Activated CD8-positive, alpha-beta memory T cell treated with anti-CD3 and anti-CD28 coated beads, Interleukin-2, amount 50 U/mL, for 1 hour (primary cell): Measurements from ENCODE around the gene GUCA2A.

ENCODE experiments used
- DNase-seq: peaks from one replicate; pipeline ENCODE4 v3.0.0-alpha.2; 2020; ENCODE audit errors: extremely low read depth

GUCA2A gene

GRCh38 chr1:42130061-42130660 is 34.4 kb downstream of the GUCA2A start:
- no peak for DNase-seq

GRCh38 chr1:42128964-42129363 is 35.6 kb downstream of the GUCA2A start:
- no peak for DNase-seq

DNA sequence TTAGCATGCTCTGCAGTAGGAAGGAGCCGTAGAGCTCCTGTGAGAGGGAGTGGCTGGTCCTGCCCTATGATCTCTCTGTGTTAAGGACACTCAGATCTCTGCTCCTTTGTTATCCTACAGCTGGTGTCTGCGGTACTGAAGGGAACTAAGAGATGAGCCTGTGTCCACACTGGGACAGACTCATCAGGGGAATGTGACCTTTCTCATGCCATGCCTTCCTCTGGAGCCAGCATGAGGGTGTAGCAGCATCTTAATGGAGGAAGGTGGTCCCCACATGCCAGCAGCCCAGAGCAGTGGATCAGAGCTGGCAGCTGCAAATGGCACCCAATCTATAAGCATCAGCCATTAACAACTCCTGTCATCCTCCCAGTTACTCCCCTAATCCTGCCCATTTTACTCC is 36.0 kb downstream of the GUCA2A start:
- DNase-seq = no peak

- no peak for DNase-seq
These were observed 36.8 kb downstream of the GUCA2A start for GRCh38 chr1:42127767-42128166.

DNA sequence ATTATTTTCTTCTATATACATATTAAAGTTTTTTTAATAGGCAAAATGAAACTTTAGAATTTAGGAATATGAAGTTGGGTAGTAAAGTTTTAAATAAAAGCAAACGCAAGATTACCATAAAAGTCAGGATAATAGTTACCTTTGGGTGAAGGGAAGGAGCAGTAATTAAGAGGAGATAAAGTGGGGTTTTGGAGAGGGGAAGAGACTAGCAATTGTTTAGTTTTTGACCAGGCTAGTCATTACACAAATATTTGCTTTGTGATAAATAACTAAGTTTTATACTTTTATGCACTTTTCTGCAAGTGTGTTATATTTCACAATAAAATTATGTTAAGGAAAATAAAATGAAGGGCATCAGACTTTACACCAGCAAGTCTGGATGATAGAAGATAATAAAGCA is 39.0 kb downstream of the GUCA2A start:
- DNase-seq = no peak

- DNase-seq = no peak
These were observed 42.1 kb downstream of the GUCA2A start for GRCh38 chr1:42122408-42122807.

- DNase-seq = no peak
These were observed 46.4 kb downstream of the GUCA2A start for GRCh38 chr1:42118125-42118524.

GRCh38 chr1:42117214-42117613 is 47.3 kb downstream of the GUCA2A start:
- no peak for DNase-seq

GRCh38 chr1:42114229-42114628 is 50.3 kb downstream of the GUCA2A start:
- no peak for DNase-seq
